NCI-H345 treated with DMSO at 0.1 percent for 48 hours (cell line): ENCODE results near the gene HTRA2.

Experiments
- DNase-seq: peaks from one replicate; lab custom pipeline; 2025; ENCODE audit not compliant: unreplicated experiment; lab: John Stamatoyannopoulos, UW

HTRA2 gene

GRCh38 chr2:74515271-74515980, 14.3 kb upstream of the HTRA2 start:
- no peak for DNase-seq

GRCh38 chr2:74515981-74516633, 13.6 kb upstream of the HTRA2 start:
- no peak for DNase-seq

- DNase-seq, result no peak
These were observed 13.1 kb upstream of the HTRA2 start for GRCh38 chr2:74516650-74517049.

DNA sequence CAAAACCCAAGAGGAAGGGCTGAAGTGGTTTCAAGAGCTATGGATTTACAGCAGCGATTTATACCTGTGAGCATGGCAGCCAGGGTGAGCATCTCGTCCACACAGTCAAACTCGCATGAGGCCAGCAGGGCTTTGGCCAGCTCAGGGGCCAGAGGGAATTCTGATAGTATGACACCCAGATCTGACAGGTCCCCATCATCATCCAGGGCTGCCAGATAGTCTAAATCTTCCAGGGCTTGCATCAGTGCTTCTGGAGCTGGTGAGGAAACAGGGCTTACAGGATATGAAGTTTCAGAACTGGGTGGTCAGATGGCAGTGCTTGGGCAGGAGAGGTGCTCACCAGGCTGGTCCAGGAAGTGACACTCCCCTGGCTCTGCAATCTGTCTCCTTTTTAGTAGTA, 7.2 kb upstream of the HTRA2 start:
- no peak for DNase-seq

- DNase-seq, result no peak
These were observed 5.7 kb upstream of the HTRA2 start for GRCh38 chr2:74524005-74524404.

DNA sequence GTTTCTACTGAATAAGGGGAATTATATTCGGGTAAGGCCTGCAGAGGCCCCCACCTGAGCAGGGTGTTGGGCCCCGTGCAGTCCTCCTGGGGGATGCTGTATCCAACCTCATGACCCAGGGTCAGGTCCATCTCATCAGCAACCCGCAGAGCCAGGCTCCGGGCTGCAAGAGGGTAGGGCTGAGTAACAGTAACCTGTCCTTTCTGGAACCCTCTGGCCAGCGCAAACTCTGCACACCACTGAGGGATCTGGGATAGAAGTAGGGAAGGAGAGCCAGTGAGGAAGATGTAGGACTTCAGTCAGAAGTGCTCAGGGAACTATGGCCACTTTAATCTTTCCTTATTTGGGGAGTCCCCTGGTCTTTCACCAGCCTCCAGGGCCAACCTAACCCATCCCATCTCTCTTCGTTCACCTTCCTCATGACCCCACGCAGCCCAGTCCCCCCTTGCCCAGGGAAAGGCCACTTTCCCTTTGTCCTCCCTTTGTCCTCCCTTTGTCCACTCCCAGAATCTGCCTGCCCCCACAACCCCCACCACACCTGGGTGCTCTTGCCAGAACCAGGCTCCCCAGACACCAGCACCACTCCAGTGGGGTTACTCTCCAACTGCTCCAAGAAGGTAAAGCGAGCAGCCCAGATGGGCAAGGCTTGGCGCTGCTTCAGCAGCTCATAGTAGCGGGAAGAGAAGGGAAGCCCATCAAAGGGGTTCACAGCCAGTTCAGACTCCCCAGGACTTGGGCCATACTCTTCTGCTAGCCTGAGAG, 4.6 kb upstream of the HTRA2 start:
- no peak for DNase-seq

- DNase-seq, result no peak
These were observed 3.8 kb upstream of the HTRA2 start, which contains the start of gene DQX1 for GRCh38 chr2:74525717-74526648. Gene DQX1 (minus strand): TSS chr2:74526231. CDS start chr2:74525729, 502 bp downstream.

DNA sequence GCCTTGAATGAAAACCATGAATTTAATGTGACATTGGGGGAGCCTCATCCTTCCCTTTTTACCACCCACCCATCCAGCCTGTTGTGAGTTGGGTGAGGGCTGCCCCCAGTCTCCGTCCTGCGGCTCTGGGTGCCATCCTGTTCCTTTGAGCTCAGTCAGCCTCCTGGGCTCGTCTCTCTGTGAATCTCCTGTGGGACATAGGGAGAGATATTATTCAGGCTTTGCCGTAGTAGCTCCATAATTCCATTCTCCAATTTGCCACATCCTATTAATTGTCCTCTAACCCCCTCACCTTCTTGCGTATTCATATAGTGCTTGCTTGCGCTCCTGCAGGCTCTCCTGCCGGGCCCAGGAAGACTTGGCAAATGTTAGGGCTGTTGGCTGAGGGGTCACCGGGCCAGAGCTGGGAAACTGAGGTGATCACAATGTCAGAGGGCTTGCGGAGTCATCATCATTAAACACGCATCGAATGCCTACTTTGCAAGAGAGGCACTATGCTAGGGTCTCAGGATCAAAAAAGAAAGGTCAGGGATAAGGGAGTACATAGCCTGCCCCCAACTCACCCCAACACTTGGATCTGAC, 3.0 kb upstream of the HTRA2 start:
- no peak for DNase-seq

- no peak for DNase-seq
These were observed 2.0 kb upstream of the HTRA2 start for GRCh38 chr2:74527741-74528140.

GRCh38 chr2:74528600-74529356, 955 bp upstream of the HTRA2 start:
- DNase-seq, result no peak

DNA sequence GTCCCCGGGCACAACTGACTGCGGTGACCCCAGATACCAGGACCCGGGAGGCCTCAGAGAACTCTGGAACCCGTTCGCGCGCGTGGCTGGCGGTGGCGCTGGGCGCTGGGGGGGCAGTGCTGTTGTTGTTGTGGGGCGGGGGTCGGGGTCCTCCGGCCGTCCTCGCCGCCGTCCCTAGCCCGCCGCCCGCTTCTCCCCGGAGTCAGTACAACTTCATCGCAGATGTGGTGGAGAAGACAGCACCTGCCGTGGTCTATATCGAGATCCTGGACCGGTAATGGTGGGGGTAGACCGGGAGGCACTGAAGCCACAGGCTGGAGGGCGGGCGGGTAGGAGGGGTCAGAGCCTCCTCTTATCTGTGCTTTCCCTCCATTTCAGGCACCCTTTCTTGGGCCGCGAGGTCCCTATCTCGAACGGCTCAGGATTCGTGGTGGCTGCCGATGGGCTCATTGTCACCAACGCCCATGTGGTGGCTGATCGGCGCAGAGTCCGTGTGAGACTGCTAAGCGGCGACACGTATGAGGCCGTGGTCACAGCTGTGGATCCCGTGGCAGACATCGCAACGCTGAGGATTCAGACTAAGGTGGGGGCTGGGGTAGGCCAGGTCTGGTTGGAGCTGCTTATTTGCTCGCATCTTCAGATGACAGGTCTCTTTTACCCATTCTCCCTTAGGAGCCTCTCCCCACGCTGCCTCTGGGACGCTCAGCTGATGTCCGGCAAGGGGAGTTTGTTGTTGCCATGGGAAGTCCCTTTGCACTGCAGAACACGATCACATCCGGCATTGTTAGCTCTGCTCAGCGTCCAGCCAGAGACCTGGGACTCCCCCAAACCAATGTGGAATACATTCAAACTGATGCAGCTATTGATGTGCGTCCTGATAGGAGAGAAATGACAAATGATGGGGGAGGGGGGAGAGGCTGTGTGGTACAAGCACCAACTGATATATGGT, 780 bp downstream of the HTRA2 start:
- no peak for DNase-seq

GRCh38 chr2:74531666-74532065, 1.9 kb downstream of the HTRA2 start:
- DNase-seq, result no peak

- no peak for DNase-seq
These were observed 2.5 kb downstream of the HTRA2 start for GRCh38 chr2:74532222-74532621.

- no peak for DNase-seq
These were observed 3.7 kb downstream of the HTRA2 start for GRCh38 chr2:74533464-74533863.

- no peak for DNase-seq
These were observed 4.7 kb downstream of the HTRA2 start for GRCh38 chr2:74534411-74534810.

GRCh38 chr2:74535440-74535965, 5.8 kb downstream of the HTRA2 start:
- DNase-seq, result no peak

GRCh38 chr2:74536166-74536950, 6.6 kb downstream of the HTRA2 start:
- DNase-seq, result no peak

DNA sequence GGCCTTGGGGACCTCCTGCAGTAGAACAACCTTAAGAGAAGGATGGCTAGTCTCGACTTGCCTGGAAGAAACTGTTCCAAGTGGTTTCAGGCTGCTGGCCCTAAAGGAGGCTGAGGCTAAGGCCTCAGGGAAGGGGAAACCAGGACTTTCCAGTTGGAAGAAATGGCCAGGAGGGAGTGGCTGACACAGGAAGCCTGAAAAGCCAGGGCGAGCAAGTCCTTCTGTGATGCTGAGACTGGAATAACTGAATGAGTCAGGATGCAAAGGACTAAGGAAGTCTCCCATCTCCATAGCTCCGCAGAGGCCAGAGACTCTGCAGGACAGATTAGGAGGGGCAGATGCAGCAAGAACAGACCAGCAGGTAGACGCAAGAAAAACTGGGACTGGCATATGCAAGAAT, 7.4 kb downstream of the HTRA2 start:
- no peak for DNase-seq
